ENCODE data around the gene SMIM10. TPM values are rescaled to one million over a fixed set of nuclear protein-coding genes. Genes with fewer than 3 reads are reported as not detected.
"Not testable (repeated sequence)": the region's sequence is repeated elsewhere in the genome, so short reads cannot be mapped to it uniquely, and the experiment has no call there.

Gene SMIM10
- not detected in 2 replicates for total RNA-seq (2016; rRNA removed; fragmentation: Illumina TruSeq; extraction: Trizol)
- not detected in 2 replicates for total RNA-seq (2016; cell fraction: cytosol; rRNA removed; fragmentation: Illumina TruSeq; extraction: Trizol; ENCODE audit: low read depth)
- not detected in 2 replicates for total RNA-seq (2016; cell fraction: insoluble cytoplasmic fraction; rRNA removed; fragmentation: Illumina TruSeq; extraction: Trizol)
- not detected in 2 replicates for total RNA-seq (2016; cell fraction: membrane; rRNA removed; fragmentation: Illumina TruSeq; extraction: Trizol)
- total RNA-seq (2016; cell fraction: nucleus; rRNA removed; fragmentation: Illumina TruSeq; extraction: Trizol) = not detected in 2 replicates
- not detected in 2 replicates for polyA plus RNA-seq (2011; rRNA removed)
- not detected in 2 replicates for polyA plus RNA-seq (2011; cell fraction: cytosol; rRNA removed)
- not detected in 2 replicates for polyA plus RNA-seq (2011; cell fraction: nucleus; rRNA removed)
- polyA plus RNA-seq (2012) = not detected in 2 replicates
- polyA plus RNA-seq (2016; cell fraction: cytosol; fragmentation: Illumina TruSeq; extraction: Trizol; ENCODE audit: low read depth) = not detected in 2 replicates
- polyA plus RNA-seq (2016; cell fraction: insoluble cytoplasmic fraction; fragmentation: Illumina TruSeq; extraction: Trizol; ENCODE audit: low read depth) = not detected in 2 replicates
- polyA plus RNA-seq (2016; cell fraction: membrane; fragmentation: Illumina TruSeq; extraction: Trizol; ENCODE audit: low read depth) = not detected in 2 replicates
- not detected in 2 replicates for polyA plus RNA-seq (2016; cell fraction: nucleus; fragmentation: Illumina TruSeq; extraction: Trizol; ENCODE audit: insufficient read depth, low read depth)
- 21.0 TPM in 1 of 2 replicates, not detected in the other for polyA minus RNA-seq (2011; rRNA and poly(A)+ RNA removed; ENCODE audit: low replicate concordance)
- not detected in 2 replicates for polyA minus RNA-seq (2011; cell fraction: cytosol; rRNA and poly(A)+ RNA removed)
- not detected in 2 replicates for polyA minus RNA-seq (2011; cell fraction: nucleus; rRNA and poly(A)+ RNA removed)
- percentile 20 among the genes with signal in this experiment for Bru-seq, nascent RNA
- percentile 22 among the genes with signal in this experiment for BruChase-seq, experiment 1, labeled RNA remaining after a 6-hour chase
- BruChase-seq, experiment 2, labeled RNA remaining after a 2-hour chase = percentile 20 among the genes with signal in this experiment
- long read RNA-seq, experiment 1 = 0 reads
- long read RNA-seq, experiment 2 = 0 reads

DNA sequence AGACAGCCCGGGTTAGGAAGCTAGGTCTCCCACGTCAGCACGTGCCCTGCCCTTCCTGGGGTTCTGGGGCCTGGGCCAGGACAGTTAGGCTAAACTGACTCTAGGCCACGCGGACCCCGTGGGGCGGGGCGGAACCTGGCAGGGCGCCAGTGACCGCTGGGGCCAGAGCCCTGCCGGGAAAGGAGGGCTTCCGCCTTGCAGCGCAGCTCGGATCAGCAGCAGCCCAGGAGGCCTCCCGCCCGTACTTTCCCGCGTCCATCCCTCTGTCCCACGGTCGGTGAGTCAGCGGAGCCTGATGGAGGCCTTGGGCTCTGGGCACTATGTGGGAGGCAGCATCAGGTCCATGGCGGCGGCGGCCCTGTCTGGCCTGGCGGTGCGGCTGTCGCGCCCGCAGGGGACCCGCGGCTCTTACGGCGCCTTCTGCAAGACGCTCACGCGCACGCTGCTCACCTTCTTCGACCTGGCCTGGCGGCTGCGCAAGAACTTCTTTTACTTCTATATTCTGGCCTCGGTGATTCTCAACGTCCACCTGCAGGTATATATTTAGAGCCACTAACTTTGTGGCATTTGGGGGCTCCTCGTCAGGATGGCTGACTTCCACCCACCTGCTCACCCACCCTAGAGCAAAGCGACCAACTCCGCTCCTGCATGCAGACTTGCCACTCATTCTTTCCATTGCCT is at the start of gene SMIM10:
SMIM10 (plus strand) TSS at position 191 of the 681 bp plus-strand sequence; CDS start at position 296, 105 bp downstream.
- no TSS peak for BruUV-seq (replicated peaks)
- no peak within 1 kb of the TSS for H3K4me3 ChIP-seq (replicated peaks in 1 of 3; ENCODE audit: insufficient read depth in 1 of 3, low read depth in 2 of 3, low read length in 3 of 3)
- H4K20me1 ChIP-seq (ENCODE audit: insufficient read depth, low read length) = no peaks in the 10 kb centered on the region
- no peak within 1 kb of the TSS for H3K9ac ChIP-seq (ENCODE audit: insufficient read depth, low read depth, low read length)
- intact Hi-C loops (cut with micrococcal nuclease; ENCODE audit: unreplicated experiment) = no loop called here
- in situ Hi-C loops (cut with HindIII; ENCODE audit: extremely low pct_ligation_motif_present, low pct_unique_long_range_greater_than_20kb) = no loop called here
- no peak within 1 kb of the TSS for H2AFZ ChIP-seq (ENCODE audit: low read length)
- ATAC-seq = no peak
- no peak within 1 kb of the TSS for H3K27ac ChIP-seq (ENCODE audit: extremely low read length, insufficient read depth, low read length)
- H3K4me2 ChIP-seq (ENCODE audit: low read depth, low read length) = no peak within 1 kb of the TSS
- no peaks in the 10 kb centered on the region for H3K36me3 ChIP-seq (replicated peaks in 1 of 2; ENCODE audit: control insufficient read depth in 1 of 2, insufficient read depth in 2 of 2, low read length in 2 of 2)
- WGBS (ENCODE audit: low lambda C conversion rate) = 78% methylated on average over 15 of the region's 45 CpGs
- no peaks in the 10 kb centered on the region for H3K79me2 ChIP-seq (ENCODE audit: insufficient read depth, low read length)
- no peaks in the 10 kb centered on the region for H3K27me3 ChIP-seq (ENCODE audit: control insufficient read depth in 1 of 2, insufficient read depth in 2 of 2, low read length in 2 of 2)
- DNase-seq (ENCODE audit: low spot score) = no peak
- no peak for FAIRE-seq
- TF ChIP-seq ISL2 (CRISPR knock-in tag; IDR thresholded peaks at IDR 0.05) (no peak), HES4 (CRISPR knock-in tag; IDR thresholded peaks at IDR 0.05; ENCODE audit: borderline replicate concordance) (no peak), ZSCAN30 (CRISPR knock-in tag; IDR thresholded peaks at IDR 0.05) (no peak), ZBTB42 (CRISPR knock-in tag; IDR thresholded peaks at IDR 0.05) (no peak), U2AF1 (optimal IDR thresholded peaks at IDR 0.05; ENCODE audit: low read depth, low read length) (no peak), ZNF839 (CRISPR knock-in tag; IDR thresholded peaks at IDR 0.05; ENCODE audit: borderline replicate concordance) (no peak)
- TF ChIP-seq, protein P1, sequence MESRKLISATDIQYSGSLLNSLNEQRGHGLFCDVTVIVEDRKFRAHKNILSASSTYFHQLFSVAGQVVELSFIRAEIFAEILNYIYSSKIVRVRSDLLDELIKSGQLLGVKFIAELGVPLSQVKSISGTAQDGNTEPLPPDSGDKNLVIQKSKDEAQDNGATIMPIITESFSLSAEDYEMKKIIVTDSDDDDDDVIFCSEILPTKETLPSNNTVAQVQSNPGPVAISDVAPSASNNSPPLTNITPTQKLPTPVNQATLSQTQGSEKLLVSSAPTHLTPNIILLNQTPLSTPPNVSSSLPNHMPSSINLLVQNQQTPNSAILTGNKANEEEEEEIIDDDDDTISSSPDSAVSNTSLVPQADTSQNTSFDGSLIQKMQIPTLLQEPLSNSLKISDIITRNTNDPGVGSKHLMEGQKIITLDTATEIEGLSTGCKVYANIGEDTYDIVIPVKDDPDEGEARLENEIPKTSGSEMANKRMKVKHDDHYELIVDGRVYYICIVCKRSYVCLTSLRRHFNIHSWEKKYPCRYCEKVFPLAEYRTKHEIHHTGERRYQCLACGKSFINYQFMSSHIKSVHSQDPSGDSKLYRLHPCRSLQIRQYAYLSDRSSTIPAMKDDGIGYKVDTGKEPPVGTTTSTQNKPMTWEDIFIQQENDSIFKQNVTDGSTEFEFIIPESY (CRISPR knock-in tag; IDR thresholded peaks at IDR 0.05) = peak; percentile 70; the same call in 1 of the 2 replicates
- no peaks in the 10 kb centered on the region for H3K9me3 ChIP-seq (ENCODE audit: low read length)
- CTCF ChIA-PET (ENCODE audit: low intra/inter-chr PET ratio, low total read pairs) = no interaction called here
- H3K4me1 ChIP-seq (ENCODE audit: insufficient read depth, low read length) = no peaks in the 10 kb centered on the region
- POLR2A ChIA-PET = no interaction called here

DNA sequence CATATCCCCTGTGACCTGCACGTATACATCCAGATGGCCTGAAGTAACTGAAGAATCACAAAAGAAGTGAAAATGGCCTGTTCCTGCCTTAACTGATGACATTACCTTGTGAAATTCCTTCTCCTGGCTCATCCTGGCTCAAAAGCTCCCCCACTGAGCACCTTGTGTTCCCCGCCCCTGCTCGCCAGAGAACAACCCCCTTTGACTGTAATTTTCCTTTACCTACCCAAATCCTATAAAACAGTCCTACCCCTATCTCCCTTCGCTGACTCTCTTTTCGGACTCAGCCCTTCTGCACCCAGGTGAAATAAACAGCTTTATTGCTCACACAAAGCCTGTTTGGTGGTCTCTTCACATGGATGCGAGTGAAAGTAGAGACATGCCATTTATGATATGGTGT is 44.4 kb upstream of the SMIM10 start:
- 94% methylated on average over 5 of the region's 6 CpGs for WGBS (ENCODE audit: low lambda C conversion rate)
- H3K4me1 ChIP-seq (ENCODE audit: insufficient read depth, low read length) = peaks cover 37% of the 10 kb centered on the region
- POLR2A ChIA-PET; H3K9ac ChIP-seq (ENCODE audit: insufficient read depth, low read depth, low read length); H3K4me3 ChIP-seq (replicated peaks in 1 of 3; ENCODE audit: insufficient read depth in 1 of 3, low read depth in 2 of 3, low read length in 3 of 3); in situ Hi-C loops (cut with HindIII; ENCODE audit: extremely low pct_ligation_motif_present, low pct_unique_long_range_greater_than_20kb); CTCF ChIA-PET (ENCODE audit: low intra/inter-chr PET ratio, low total read pairs); H3K36me3 ChIP-seq (replicated peaks in 1 of 2; ENCODE audit: control insufficient read depth in 1 of 2, insufficient read depth in 2 of 2, low read length in 2 of 2); H2AFZ ChIP-seq (ENCODE audit: low read length); H3K79me2 ChIP-seq (ENCODE audit: insufficient read depth, low read length); H3K9me3 ChIP-seq (ENCODE audit: low read length); DNase-seq (ENCODE audit: low spot score); intact Hi-C loops (cut with micrococcal nuclease; ENCODE audit: unreplicated experiment); H3K4me2 ChIP-seq (ENCODE audit: low read depth, low read length); BruUV-seq (replicated peaks); ATAC-seq; H4K20me1 ChIP-seq (ENCODE audit: insufficient read depth, low read length); H3K27ac ChIP-seq (ENCODE audit: extremely low read length, insufficient read depth, low read length); H3K27me3 ChIP-seq (ENCODE audit: control insufficient read depth in 1 of 2, insufficient read depth in 2 of 2, low read length in 2 of 2); FAIRE-seq: not testable (repeated sequence)
